GM12865 (cell line): ENCODE data around the gene PTGS2.
"Not testable (repeated sequence)": the region's sequence is repeated elsewhere in the genome, so short reads cannot be mapped to it uniquely, and the experiment has no call there.

ENCODE experiments used
- DNase-seq: peaks from one replicate; pipeline ENCODE4 v3.0.0; 2010; ENCODE audit warnings: low read depth
- H3K4me3 ChIP-seq: 2 replicates; pipeline ENCODE4 v1.5.1; 2011; ENCODE audit warnings: mild to moderate bottlenecking, low read depth, low read length, control low read depth
- CTCF ChIP-seq: IDR thresholded peaks from 2 replicates; pipeline ENCODE4 v1.5.1; 2011; ENCODE audit warnings: low read length, control low read depth, low read depth, inconsistent platforms; ENCODE audit not compliant: insufficient read depth; ENCODE audit errors: missing control alignments

The PTGS2 gene

GRCh38 chr1:186670297-186671135, 9.7 kb downstream of the PTGS2 start:
- no peak for TF ChIP-seq CTCF
- no peak for DNase-seq
- H3K4me3 ChIP-seq = no peak overlapping the region

- not testable (repeated sequence) for DNase-seq, H3K4me3 ChIP-seq
Observed at GRCh38 chr1:186669784-186670183, 10.4 kb downstream of the PTGS2 start.

- not testable (repeated sequence) for DNase-seq, H3K4me3 ChIP-seq
Observed at GRCh38 chr1:186664217-186664616, 16.0 kb downstream of the PTGS2 start.

- no peak for TF ChIP-seq CTCF
- DNase-seq = no peak
Observed at GRCh38 chr1:186662752-186663151, 17.5 kb downstream of the PTGS2 start.

GRCh38 chr1:186659890-186660341, 20.3 kb downstream of the PTGS2 start:
- TF ChIP-seq CTCF = no peak
- no peak overlapping the region for H3K4me3 ChIP-seq
- no peak for DNase-seq

More at GRCh38 chr1:186662752-186663151, 17.5 kb downstream of the PTGS2 start:
- H3K4me3 ChIP-seq = no peak overlapping the region

- no peak overlapping the region for H3K4me3 ChIP-seq
- TF ChIP-seq CTCF = no peak
- no peak for DNase-seq
Observed at GRCh38 chr1:186658999-186659398, 21.2 kb downstream of the PTGS2 start.

DNA sequence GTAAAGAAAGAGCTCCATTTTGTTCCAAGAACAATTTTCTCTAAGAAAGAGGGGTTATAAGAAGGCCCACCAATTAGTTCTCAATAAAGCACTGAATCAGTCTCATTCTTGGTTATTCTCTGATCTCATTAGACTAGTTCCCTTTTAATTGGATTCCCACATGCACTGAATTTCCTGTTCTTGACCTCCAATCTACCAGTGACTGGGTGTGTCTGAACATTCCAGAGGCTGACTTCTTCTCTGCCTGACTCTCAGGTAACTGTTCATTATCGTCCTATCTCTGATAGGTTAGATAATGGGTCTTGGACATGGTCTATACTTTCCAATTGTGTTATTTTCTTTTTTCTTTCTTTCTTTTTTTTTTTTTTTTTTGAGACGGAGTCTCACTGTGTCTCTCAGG, 22.7 kb downstream of the PTGS2 start:
- TF ChIP-seq CTCF = no peak
- no peak overlapping the region for H3K4me3 ChIP-seq
- no peak for DNase-seq

DNA sequence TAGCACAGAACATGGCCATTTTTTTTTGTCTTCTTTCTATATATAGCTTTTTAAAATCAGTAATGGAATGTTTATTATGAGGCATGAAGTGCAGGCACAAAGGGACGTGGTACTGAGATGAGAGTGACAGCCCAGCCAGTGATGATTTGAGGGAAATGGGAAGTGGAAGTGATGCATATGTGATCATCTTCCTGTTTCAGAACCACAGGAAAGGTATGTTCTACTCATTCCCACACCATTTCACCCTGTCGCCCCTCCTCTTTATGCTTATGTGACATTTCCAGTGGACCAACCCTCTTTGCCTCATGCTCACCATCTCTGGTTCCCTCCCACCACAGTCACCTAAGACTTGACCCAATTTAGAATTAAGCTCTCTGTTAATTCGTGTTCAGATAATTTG, 24.3 kb downstream of the PTGS2 start:
- H3K4me3 ChIP-seq = no peak overlapping the region
- TF ChIP-seq CTCF = no peak
- peak; percentile 5 for DNase-seq
